ENCODE results near the gene COL5A1.

COL5A1 gene

GRCh38 chr9:134832471-134832870 lies 190.9 kb downstream of the COL5A1 start:
- DNase-seq (ENCODE audit: low read depth) = no peak
- no peak for TF ChIP-seq CTCF (IDR thresholded peaks at IDR 0.05; ENCODE audit: low read depth, low read length, missing control alignments)
- no peak overlapping the region for H3K4me3 ChIP-seq (ENCODE audit: low read depth, low read length)
- in situ Hi-C loops (cut with HindIII; ENCODE audit: low sequenced_read_pairs) = no loop called here

- in situ Hi-C loops (cut with HindIII; ENCODE audit: low sequenced_read_pairs) = no loop called here
Measured at GRCh38 chr9:134833294-134833880, 191.8 kb downstream of the COL5A1 start.

GRCh38 chr9:134834217-134834956 lies 192.8 kb downstream of the COL5A1 start:
- in situ Hi-C loops (cut with HindIII; ENCODE audit: low sequenced_read_pairs) = no loop called here

More at GRCh38 chr9:134833294-134833880, 191.8 kb downstream of the COL5A1 start:
- H3K4me3 ChIP-seq (ENCODE audit: low read depth, low read length) = no peak overlapping the region
- DNase-seq (ENCODE audit: low read depth) = no peak
- no peak for TF ChIP-seq CTCF (IDR thresholded peaks at IDR 0.05; ENCODE audit: low read depth, low read length, missing control alignments)

GRCh38 chr9:134834957-134835419 lies 193.4 kb downstream of the COL5A1 start:
- H3K4me3 ChIP-seq (ENCODE audit: low read depth, low read length) = no peak overlapping the region
- no peak for DNase-seq (ENCODE audit: low read depth)
- TF ChIP-seq CTCF (IDR thresholded peaks at IDR 0.05; ENCODE audit: low read depth, low read length, missing control alignments) = no peak
- in situ Hi-C loops (cut with HindIII; ENCODE audit: low sequenced_read_pairs) = no loop called here

More at GRCh38 chr9:134834217-134834956, 192.8 kb downstream of the COL5A1 start:
- no peak for DNase-seq (ENCODE audit: low read depth)
- no peak for TF ChIP-seq CTCF (IDR thresholded peaks at IDR 0.05; ENCODE audit: low read depth, low read length, missing control alignments)
- no peak overlapping the region for H3K4me3 ChIP-seq (ENCODE audit: low read depth, low read length)

- in situ Hi-C loops (cut with HindIII; ENCODE audit: low sequenced_read_pairs) = no loop called here
- no peak overlapping the region for H3K4me3 ChIP-seq (ENCODE audit: low read depth, low read length)
- no peak for DNase-seq (ENCODE audit: low read depth)
- no peak for TF ChIP-seq CTCF (IDR thresholded peaks at IDR 0.05; ENCODE audit: low read depth, low read length, missing control alignments)
Measured at GRCh38 chr9:134835448-134835847, 193.8 kb downstream of the COL5A1 start.

GRCh38 chr9:134835987-134836386 lies 194.4 kb downstream of the COL5A1 start:
- DNase-seq (ENCODE audit: low read depth) = no peak
- TF ChIP-seq CTCF (IDR thresholded peaks at IDR 0.05; ENCODE audit: low read depth, low read length, missing control alignments) = no peak
- no peak overlapping the region for H3K4me3 ChIP-seq (ENCODE audit: low read depth, low read length)
- in situ Hi-C loops (cut with HindIII; ENCODE audit: low sequenced_read_pairs) = no loop called here

Measured in astrocyte of the cerebellum (primary cell).